Keratinocyte (primary cell): ENCODE data around the gene KCNMA1. TPM values are rescaled to one million over a fixed set of nuclear protein-coding genes. Genes with fewer than 3 reads are reported as not detected.
A peak's percentile ranks its signal among the peaks of the same experiment; 100 is the strongest.

Source experiments
- DNase-seq: peaks from one replicate; pipeline ENCODE4 v3.0.0-alpha.2; 2011; ENCODE audit warnings: low read depth, missing footprints, low spot score
- FAIRE-seq: peaks from 2 replicates; lab custom pipeline; 2011; peaks lifted over from hg19 to GRCh38; lab: Jason Lieb, UNC
- H2AFZ ChIP-seq: 2 replicates; pipeline ENCODE4 v1.6.0; 2012; ENCODE audit warnings: low read length, control low read depth, inconsistent platforms; ENCODE audit not compliant: control insufficient read depth
- H3K27ac ChIP-seq: 2 replicates; pipeline ENCODE4 v1.5.1; 2011; ENCODE audit warnings: low read length; ENCODE audit not compliant: control insufficient read depth, insufficient read depth
- H3K27me3 ChIP-seq: 3 replicates; pipeline ENCODE4 v1.6.0; 2011; ENCODE audit warnings: low read length; ENCODE audit not compliant: control insufficient read depth, insufficient read depth; ENCODE audit errors: extremely low read depth
- H3K36me3 ChIP-seq, 2 experiments: 2 replicates in 1 of 2; 3 replicates in 1 of 2; pipeline ENCODE4 v1.5.1; 2011; ENCODE audit warnings: low read length in 2 of 2, mild to moderate bottlenecking in 1 of 2; ENCODE audit not compliant: control insufficient read depth in 2 of 2, insufficient read depth in 2 of 2; ENCODE audit errors: extremely low read depth in 1 of 2
- H3K4me1 ChIP-seq: 3 replicates; pipeline ENCODE4 v1.5.1; 2011; ENCODE audit warnings: low read length; ENCODE audit not compliant: control insufficient read depth, insufficient read depth; ENCODE audit errors: extremely low read depth
- H3K4me2 ChIP-seq: 3 replicates; pipeline ENCODE4 v1.6.0; 2011; ENCODE audit warnings: low read depth, low read length; ENCODE audit not compliant: control insufficient read depth, insufficient read depth; ENCODE audit errors: extremely low read depth
- H3K4me3 ChIP-seq, 3 experiments: fragments of 200-600 bp in 1 of 3; sonication (generic) in 1 of 3; 2 replicates in 2 of 3; 3 replicates in 1 of 3; pipeline ENCODE4 v1.5.1; 2011 to 2016; ENCODE audit warnings: low read length in 3 of 3, mild to moderate bottlenecking in 3 of 3, control low read depth in 2 of 3, inconsistent platforms in 1 of 3, low read depth in 1 of 3, mixed read lengths in 1 of 3, mixed run types in 1 of 3, moderate library complexity in 1 of 3; ENCODE audit not compliant: control insufficient read depth in 2 of 3, insufficient read depth in 2 of 3; ENCODE audit errors: extremely low read depth in 1 of 3
- H3K79me2 ChIP-seq: 2 replicates; pipeline ENCODE4 v1.6.0; 2012; ENCODE audit warnings: low read length; ENCODE audit not compliant: control insufficient read depth, insufficient read depth
- H3K9ac ChIP-seq: 3 replicates; pipeline ENCODE4 v1.6.0; 2011; ENCODE audit warnings: low read length; ENCODE audit not compliant: control insufficient read depth, insufficient read depth; ENCODE audit errors: extremely low read depth
- H3K9me1 ChIP-seq: 3 replicates; pipeline ENCODE4 v1.6.0; 2011; ENCODE audit warnings: low read length; ENCODE audit not compliant: control insufficient read depth, insufficient read depth; ENCODE audit errors: extremely low read depth
- H3K9me3 ChIP-seq: 2 replicates; pipeline ENCODE4 v1.5.1; 2012; ENCODE audit warnings: low read depth, low read length; ENCODE audit not compliant: control insufficient read depth
- H4K20me1 ChIP-seq: 3 replicates; pipeline ENCODE4 v1.6.0; 2011; ENCODE audit warnings: low read length; ENCODE audit not compliant: control insufficient read depth, insufficient read depth; ENCODE audit errors: extremely low read depth
- EZH2 ChIP-seq: IDR thresholded peaks from one replicate; pipeline ENCODE4 v1.6.1; 2012; ENCODE audit warnings: inconsistent platforms, mild to moderate bottlenecking, low read length, moderate library complexity
- dilution Hi-C: fragments of 300-500 bp; cut with MboI; formaldehyde crosslinking; loops from one replicate; pipeline ENCODE4 v1.7.0; 2020; ENCODE audit warnings: low sequenced_read_pairs; ENCODE audit not compliant: extremely low pct_ligation_motif_present
- polyA plus RNA-seq, 5 experiments: library from polyadenylated mRNA; depleted of rRNA in 3 of 5; stranded (reverse) in 3 of 5; stranded (forward) in 1 of 5; unstranded in 1 of 5; fragments of >200 nt; gene quantifications; 1 replicate in 1 of 5; 2 replicates in 3 of 5; 3 replicates in 1 of 5; pipeline versions ENCODE4 v1.2.1 to v1.2.3, GENCODE V29; 2011 to 2012; ENCODE audit warnings: missing spikeins in 2 of 5, low read depth in 1 of 5, low replicate concordance in 1 of 5
- TF ChIP-seq, protein P1 (sequence below), 3 experiments: IDR thresholded peaks in 1 of 3; conservative IDR thresholded peaks in 1 of 3; optimal IDR thresholded peaks in 1 of 3; 2 replicates in 2 of 3; 3 replicates in 1 of 3; pipeline versions ENCODE3 to v1.5.1; 2011; ENCODE audit warnings: low read length in 3 of 3, mild to moderate bottlenecking in 3 of 3, moderate library complexity in 2 of 3, control low read depth in 1 of 3, inconsistent platforms in 1 of 3; ENCODE audit not compliant: insufficient read depth in 2 of 3; ENCODE audit errors: extremely low read depth in 1 of 3

KCNMA1 gene
- polyA plus RNA-seq, 1 donor (not counting 4 experiments of a cell fraction or from before 2014, with no cell fraction given): 6.3 TPM

DNA sequence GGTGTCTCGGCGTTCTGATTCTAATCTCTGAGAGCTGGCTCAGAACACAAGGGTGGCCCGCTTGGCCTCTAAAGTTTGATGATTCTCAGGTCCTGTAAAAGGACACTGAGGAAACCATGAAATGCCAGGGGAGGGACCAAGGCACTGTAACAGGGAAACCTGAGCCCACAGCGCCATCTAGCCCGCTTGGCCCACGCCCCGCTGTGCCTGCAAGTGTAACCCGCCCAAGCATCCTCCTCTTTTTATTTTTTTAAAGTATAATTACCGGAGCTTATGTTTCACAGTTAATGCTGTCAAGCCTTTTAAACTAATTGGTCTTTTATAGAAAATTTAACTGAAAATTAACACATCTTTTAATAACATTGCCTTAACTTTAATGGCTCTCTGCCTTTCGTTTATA is 734.7 kb downstream of the KCNMA1 start:
- H3K36me3 ChIP-seq: no peaks in the 10 kb centered on the region
- H3K4me2 ChIP-seq: no peak overlapping the region
- no peak overlapping the region for H3K9ac ChIP-seq
- H4K20me1 ChIP-seq: no peaks in the 10 kb centered on the region
- dilution Hi-C loops: no loop called here
- H3K9me3 ChIP-seq: no peaks in the 10 kb centered on the region
- DNase-seq (no peak), FAIRE-seq (no peak)
- no peak overlapping the region for H2AFZ ChIP-seq
- no peaks in the 10 kb centered on the region for H3K9me1 ChIP-seq
- H3K27ac ChIP-seq: no peak overlapping the region
- H3K79me2 ChIP-seq: no peaks in the 10 kb centered on the region
- H3K27me3 ChIP-seq: no peaks in the 10 kb centered on the region
- TF ChIP-seq EZH2: no peak
- TF ChIP-seq, protein P1, sequence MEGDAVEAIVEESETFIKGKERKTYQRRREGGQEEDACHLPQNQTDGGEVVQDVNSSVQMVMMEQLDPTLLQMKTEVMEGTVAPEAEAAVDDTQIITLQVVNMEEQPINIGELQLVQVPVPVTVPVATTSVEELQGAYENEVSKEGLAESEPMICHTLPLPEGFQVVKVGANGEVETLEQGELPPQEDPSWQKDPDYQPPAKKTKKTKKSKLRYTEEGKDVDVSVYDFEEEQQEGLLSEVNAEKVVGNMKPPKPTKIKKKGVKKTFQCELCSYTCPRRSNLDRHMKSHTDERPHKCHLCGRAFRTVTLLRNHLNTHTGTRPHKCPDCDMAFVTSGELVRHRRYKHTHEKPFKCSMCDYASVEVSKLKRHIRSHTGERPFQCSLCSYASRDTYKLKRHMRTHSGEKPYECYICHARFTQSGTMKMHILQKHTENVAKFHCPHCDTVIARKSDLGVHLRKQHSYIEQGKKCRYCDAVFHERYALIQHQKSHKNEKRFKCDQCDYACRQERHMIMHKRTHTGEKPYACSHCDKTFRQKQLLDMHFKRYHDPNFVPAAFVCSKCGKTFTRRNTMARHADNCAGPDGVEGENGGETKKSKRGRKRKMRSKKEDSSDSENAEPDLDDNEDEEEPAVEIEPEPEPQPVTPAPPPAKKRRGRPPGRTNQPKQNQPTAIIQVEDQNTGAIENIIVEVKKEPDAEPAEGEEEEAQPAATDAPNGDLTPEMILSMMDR (optimal IDR thresholded peaks at IDR 0.05 in 1 of 3, IDR thresholded peaks at IDR 0.05 in 1 of 3, conservative IDR thresholded peaks at IDR 0.05 in 1 of 3; ENCODE audit: extremely low read depth in 1 of 3, insufficient read depth in 2 of 3, low read length in 3 of 3): peak in 2 of 3 experiments; percentile 43 to 66
- H3K4me1 ChIP-seq: no peaks in the 10 kb centered on the region
- no peak overlapping the region for H3K4me3 ChIP-seq

DNA sequence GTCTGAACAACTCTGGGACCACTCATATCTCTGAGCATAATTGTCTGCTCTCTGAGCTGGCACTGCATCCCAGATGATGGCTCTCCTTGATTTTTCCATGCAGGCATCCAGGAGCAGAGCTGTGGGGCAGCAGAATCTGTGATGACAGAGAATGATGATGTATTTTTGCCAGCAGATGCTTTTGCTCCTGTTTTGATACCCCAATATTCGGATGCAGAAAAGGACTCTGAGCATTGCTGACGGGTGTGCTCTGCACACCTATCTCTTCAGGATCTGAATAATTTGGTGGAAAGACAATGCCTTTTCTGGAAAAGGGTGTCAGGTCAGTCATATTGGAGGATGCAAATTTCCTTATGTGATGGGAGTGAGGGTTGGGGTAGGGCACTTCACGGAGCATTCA is 735.9 kb downstream of the KCNMA1 start:
- Histone ChIP-seq H4K20me1 (no peaks in the 10 kb centered on the region), H2AFZ (no peak overlapping the region), H3K9ac (no peak overlapping the region), H3K4me1 (no peaks in the 10 kb centered on the region), H3K36me3 (no peaks in the 10 kb centered on the region), H3K27ac (no peak overlapping the region), H3K4me2 (no peak overlapping the region), H3K9me1 (no peaks in the 10 kb centered on the region), H3K79me2 (no peaks in the 10 kb centered on the region), H3K9me3 (no peaks in the 10 kb centered on the region), H3K27me3 (no peaks in the 10 kb centered on the region), H3K4me3 (no peak overlapping the region)
- TF ChIP-seq, protein P1 (optimal IDR thresholded peaks at IDR 0.05 in 1 of 3, IDR thresholded peaks at IDR 0.05 in 1 of 3, conservative IDR thresholded peaks at IDR 0.05 in 1 of 3; ENCODE audit: extremely low read depth in 1 of 3, insufficient read depth in 2 of 3, low read length in 3 of 3): no peak
- TF ChIP-seq EZH2: no peak
- FAIRE-seq (no peak), DNase-seq (no peak)
- dilution Hi-C loops: no loop called here
